Stomach smooth muscle (tissue), 2 donors: ENCODE results near the gene NXPE4.

Experiments used
- H3K27ac ChIP-seq: one replicate; pipeline ENCODE4 v1.7.0; 2013; ENCODE audit warnings: mild to moderate bottlenecking, low read length, inconsistent platforms
- H3K27me3 ChIP-seq, 2 donors: one replicate each; pipeline ENCODE4 v1.7.0; 2013; ENCODE audit warnings: low read length in 2 of 2; ENCODE audit not compliant: insufficient read depth in 2 of 2, control insufficient read depth in 1 of 2
- H3K36me3 ChIP-seq, 2 donors: one replicate each; pipeline ENCODE4 v1.7.0; 2013; ENCODE audit warnings: low read length in 2 of 2; ENCODE audit not compliant: control insufficient read depth in 2 of 2, insufficient read depth in 2 of 2
- H3K4me1 ChIP-seq: one replicate; pipeline ENCODE4 v1.7.0; 2013; ENCODE audit warnings: low read length; ENCODE audit not compliant: control insufficient read depth, insufficient read depth
- H3K4me3 ChIP-seq, 2 donors: one replicate each; pipeline ENCODE4 v1.7.0; 2013; ENCODE audit warnings: low read length in 2 of 2
- H3K9ac ChIP-seq, 2 donors: one replicate each; pipeline ENCODE4 v1.7.0; 2013; ENCODE audit warnings: low read length in 2 of 2, mild to moderate bottlenecking in 1 of 2
- H3K9me3 ChIP-seq, 2 donors: one replicate each; pipeline ENCODE4 v1.7.0; 2013; ENCODE audit warnings: low read length in 2 of 2; ENCODE audit not compliant: control insufficient read depth in 2 of 2
- donor health status: healthy.
- donor health status: Pancreatic carcinoma.

Gene NXPE4

DNA sequence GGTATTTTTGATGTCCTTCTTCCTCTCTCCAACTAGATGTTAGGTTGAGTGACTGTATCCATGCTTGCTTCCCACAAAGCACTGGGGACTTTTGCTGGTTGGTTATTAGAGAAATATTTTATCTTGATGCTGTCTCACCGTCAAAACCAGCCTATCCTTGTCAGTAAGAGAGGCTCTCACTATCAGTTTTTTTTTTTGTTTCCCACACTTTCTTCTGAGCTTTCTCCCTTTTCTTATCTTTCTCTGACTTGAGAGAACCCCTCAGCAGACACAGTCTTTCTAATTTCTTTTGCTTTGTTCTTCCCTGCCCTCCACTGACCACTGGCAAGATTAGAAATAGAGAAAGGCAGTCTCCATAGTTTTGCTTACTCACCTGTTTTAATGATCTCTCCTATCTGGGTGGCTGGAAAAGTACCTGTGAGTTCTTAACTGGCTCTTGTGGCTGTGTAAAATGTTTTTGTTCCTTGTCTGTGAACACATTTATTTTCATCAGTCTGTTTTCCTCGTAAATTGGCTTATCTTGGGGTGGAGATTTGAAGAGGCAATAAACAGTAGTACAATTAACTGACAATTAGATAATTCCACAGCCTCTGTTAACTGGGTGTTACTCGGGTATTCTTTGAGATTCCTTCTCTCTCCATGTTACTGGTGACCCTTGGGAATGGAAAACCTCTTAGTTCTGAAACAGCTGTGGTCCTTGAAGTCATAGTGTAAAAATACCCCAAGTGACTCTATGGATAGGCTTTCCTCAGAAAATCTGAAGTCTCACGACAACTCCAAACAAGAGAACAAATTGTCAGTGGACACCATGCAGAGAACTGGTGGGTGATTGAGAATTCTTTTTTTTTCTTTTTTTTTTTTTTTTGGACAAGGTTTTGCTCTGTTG is 35.9 kb downstream of the NXPE4 start, which contains the start of gene NXPE1:
NXPE1 (minus strand) TSS at position 457 of the 886 bp plus-strand sequence. CDS start 8,680 bp downstream, outside the sequence.
- no peak within 1 kb of the TSS for H3K27ac ChIP-seq
- H3K36me3 ChIP-seq = no peaks in the 10 kb centered on the region
- H3K4me3 ChIP-seq = no peak within 1 kb of the TSS
- H3K9ac ChIP-seq = no peak within 1 kb of the TSS
- H3K27me3 ChIP-seq = no peaks in the 10 kb centered on the region
- H3K9me3 ChIP-seq = no peaks in the 10 kb centered on the region
- H3K4me1 ChIP-seq = no peaks in the 10 kb centered on the region

DNA sequence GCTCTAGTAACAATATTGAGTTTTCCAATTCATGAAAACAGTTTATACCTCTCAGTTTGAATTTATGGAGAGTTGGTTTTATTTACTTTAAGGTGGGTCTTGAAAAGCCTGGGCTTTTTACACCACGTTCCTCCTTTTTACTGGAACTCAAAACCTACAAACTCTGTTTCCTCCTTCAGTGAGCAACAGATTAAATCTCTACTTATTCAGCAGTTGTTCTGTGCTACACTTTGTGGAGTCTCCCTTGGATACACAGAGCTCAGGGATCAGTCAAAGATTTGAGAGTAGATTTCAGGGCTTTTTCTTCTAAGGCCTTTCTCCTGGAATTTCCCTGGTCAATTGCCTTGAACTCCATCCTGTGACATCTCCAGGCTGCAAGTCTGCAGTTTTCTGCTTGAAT is 39.5 kb downstream of the NXPE4 start:
- H3K36me3 ChIP-seq = no peaks in the 10 kb centered on the region
- no peaks in the 10 kb centered on the region for H3K4me1 ChIP-seq
- no peaks in the 10 kb centered on the region for H3K9me3 ChIP-seq
- H3K27me3 ChIP-seq = no peaks in the 10 kb centered on the region
- H3K27ac ChIP-seq = no peak overlapping the region
- no peak overlapping the region for H3K4me3 ChIP-seq
- no peak overlapping the region for H3K9ac ChIP-seq

DNA sequence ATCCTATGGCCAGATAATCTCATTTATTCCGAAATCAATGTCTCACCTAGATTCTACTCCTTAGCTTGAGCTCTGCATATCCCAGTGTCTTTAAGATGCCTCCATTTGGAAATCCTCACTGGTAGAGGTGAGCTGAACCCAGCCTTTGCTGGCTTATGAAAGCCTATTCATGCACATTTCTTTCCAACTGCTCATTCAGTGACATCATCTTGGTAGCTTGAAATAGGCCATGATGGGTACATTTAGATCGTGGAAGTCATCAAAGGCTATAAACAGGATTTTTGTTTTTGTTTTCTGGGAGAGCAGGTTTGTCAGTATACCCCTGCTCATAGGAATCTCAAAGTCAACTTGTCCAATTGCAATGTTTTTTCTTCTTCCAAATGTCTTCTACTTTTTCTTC is 41.9 kb downstream of the NXPE4 start:
- no peak overlapping the region for H3K9ac ChIP-seq

DNA sequence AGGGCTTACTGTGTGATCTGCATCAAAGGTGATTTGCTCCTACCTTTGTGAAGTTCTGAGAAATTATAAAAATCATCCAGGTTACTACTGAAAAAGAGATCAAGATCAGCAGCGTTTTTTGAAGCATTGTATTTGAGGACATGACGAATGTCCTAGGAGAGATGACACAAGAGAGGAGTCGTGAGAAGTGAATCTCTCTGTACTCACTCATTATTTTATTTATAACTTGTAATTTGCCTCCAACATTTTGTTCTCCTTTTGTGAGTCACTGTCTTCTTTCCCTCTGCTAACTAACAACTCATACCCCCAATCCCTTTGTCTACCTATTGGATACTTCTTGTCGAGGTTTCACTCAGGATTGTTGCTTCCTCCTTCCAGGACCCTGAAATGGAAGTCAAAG is 44.5 kb downstream of the NXPE4 start:
- Histone ChIP-seq H3K27ac (no peak overlapping the region), H3K27me3 (no peaks in the 10 kb centered on the region), H3K9ac (no peak overlapping the region), H3K4me1 (no peaks in the 10 kb centered on the region), H3K9me3 (no peaks in the 10 kb centered on the region), H3K36me3 (no peaks in the 10 kb centered on the region), H3K4me3 (no peak overlapping the region)

More for the DNA sequence above, 41.9 kb downstream of the NXPE4 start:
- no peaks in the 10 kb centered on the region for H3K4me1 ChIP-seq
- no peaks in the 10 kb centered on the region for H3K9me3 ChIP-seq
- H3K27me3 ChIP-seq = no peaks in the 10 kb centered on the region
- H3K27ac ChIP-seq = no peak overlapping the region
- no peak overlapping the region for H3K4me3 ChIP-seq
- H3K36me3 ChIP-seq = no peaks in the 10 kb centered on the region

DNA sequence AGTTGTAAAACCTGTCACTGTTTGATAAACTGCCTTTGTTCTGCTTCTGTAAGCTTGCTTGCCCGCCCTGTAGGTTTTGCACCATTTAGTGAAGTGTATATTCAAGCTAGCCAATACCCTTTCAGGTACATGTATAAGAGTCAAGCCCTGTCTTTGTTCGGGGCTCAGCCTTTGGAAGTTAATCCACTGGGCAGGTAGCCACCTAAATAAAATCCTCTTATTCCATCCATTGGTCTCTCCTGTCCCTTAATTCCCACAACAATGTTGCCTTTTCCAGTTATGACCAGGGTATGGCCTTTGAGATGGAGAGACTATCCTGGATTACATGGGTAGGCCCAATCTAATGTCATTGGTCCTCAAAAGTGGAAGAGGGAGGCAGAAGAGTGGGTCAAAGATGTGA is 69.9 kb downstream of the NXPE4 start:
- Histone ChIP-seq H3K36me3 (no peaks in the 10 kb centered on the region), H3K27me3 (no peaks in the 10 kb centered on the region), H3K4me3 (no peak overlapping the region), H3K9ac (no peak overlapping the region), H3K4me1 (no peaks in the 10 kb centered on the region), H3K9me3 (no peaks in the 10 kb centered on the region), H3K27ac (no peak overlapping the region)

DNA sequence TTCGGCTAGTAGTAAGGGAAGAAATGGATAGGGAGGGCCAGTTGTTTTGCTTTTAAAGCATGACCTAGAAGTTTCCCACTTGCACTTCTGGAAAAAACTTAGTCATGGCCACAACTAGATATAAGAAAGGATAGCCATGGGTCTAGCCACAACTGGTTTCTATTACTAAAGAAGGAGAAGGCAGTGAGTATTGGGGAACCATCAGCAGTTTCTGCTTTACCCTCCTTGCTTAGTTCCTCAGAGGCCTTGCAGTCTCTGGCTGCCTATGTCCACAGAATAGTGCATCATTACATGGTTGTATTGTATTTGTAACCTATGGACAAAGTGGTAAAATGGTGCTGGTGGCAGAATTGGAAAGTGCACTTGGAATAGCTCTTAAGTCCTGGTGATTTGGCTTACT is 71.5 kb downstream of the NXPE4 start:
- Histone ChIP-seq H3K27ac (no peak overlapping the region), H3K27me3 (no peaks in the 10 kb centered on the region), H3K4me3 (no peak overlapping the region), H3K9ac (no peak overlapping the region), H3K36me3 (no peaks in the 10 kb centered on the region), H3K4me1 (no peaks in the 10 kb centered on the region), H3K9me3 (no peaks in the 10 kb centered on the region)

DNA sequence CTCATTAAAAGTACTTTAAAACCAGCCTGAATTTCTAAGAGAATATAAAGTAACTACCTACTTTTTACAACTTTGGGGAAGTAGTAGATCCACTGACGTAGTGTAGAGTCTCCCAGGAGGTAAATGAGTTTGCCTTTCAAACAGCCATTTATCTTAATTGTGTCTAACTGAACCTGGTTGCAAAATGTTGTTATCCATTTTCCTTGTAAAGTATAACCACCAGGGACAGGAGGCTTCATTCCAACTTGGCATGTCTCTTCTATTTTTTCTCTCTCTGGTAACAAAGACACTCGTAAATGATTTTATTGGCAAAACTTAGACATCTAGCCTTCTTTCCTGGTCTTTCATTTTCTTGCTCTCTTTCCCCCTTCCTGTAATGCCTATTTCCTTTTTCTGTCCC is 72.8 kb downstream of the NXPE4 start:
- Histone ChIP-seq H3K9ac (no peak overlapping the region), H3K36me3 (no peaks in the 10 kb centered on the region)

More for the DNA sequence above, 72.8 kb downstream of the NXPE4 start:
- H3K4me3 ChIP-seq = no peak overlapping the region
- no peaks in the 10 kb centered on the region for H3K9me3 ChIP-seq
- H3K4me1 ChIP-seq = no peaks in the 10 kb centered on the region
- no peak overlapping the region for H3K27ac ChIP-seq
- no peaks in the 10 kb centered on the region for H3K27me3 ChIP-seq
